Duodenal mucosa (tissue), 2 donors: Measurements from ENCODE around the gene LIMS3.
"Not testable (repeated sequence)": the region's sequence is repeated elsewhere in the genome, so short reads cannot be mapped to it uniquely, and the experiment has no call there.

Source experiments
- H3K27ac ChIP-seq: one replicate; pipeline ENCODE4 v1.7.0; 2013; ENCODE audit warnings: low read depth, low read length
- H3K27me3 ChIP-seq, 2 donors: one replicate each; pipeline ENCODE4 v1.7.0; 2013; ENCODE audit warnings: low read length in 2 of 2, control low read depth in 1 of 2; ENCODE audit not compliant: insufficient read depth in 2 of 2, control insufficient read depth in 1 of 2
- H3K36me3 ChIP-seq, 2 donors: one replicate each; pipeline ENCODE4 v1.7.0; 2013; ENCODE audit warnings: low read length in 2 of 2, control low read depth in 1 of 2; ENCODE audit not compliant: insufficient read depth in 2 of 2, control insufficient read depth in 1 of 2
- H3K4me1 ChIP-seq, 2 donors: one replicate each; pipeline ENCODE4 v1.7.0; 2013; ENCODE audit warnings: low read length in 2 of 2, control low read depth in 1 of 2; ENCODE audit not compliant: insufficient read depth in 2 of 2, control insufficient read depth in 1 of 2
- H3K4me3 ChIP-seq, 2 donors: one replicate each; pipeline ENCODE4 v1.7.0; 2013; ENCODE audit warnings: low read length in 2 of 2, low read depth in 1 of 2
- H3K9ac ChIP-seq, 2 donors: one replicate each; pipeline ENCODE4 v1.7.0; 2013; ENCODE audit warnings: low read length in 2 of 2, low read depth in 1 of 2
- H3K9me3 ChIP-seq, 2 donors: one replicate each; pipeline ENCODE4 v1.7.0; 2013; ENCODE audit warnings: low read length in 2 of 2, control low read depth in 1 of 2; ENCODE audit not compliant: control insufficient read depth in 1 of 2

LIMS3 gene

GRCh38 chr2:109966107-109966736 is 67.7 kb downstream of the LIMS3 start:
- H3K4me3 ChIP-seq, H3K27me3 ChIP-seq, H3K9ac ChIP-seq, H3K36me3 ChIP-seq, H3K9me3 ChIP-seq, H3K27ac ChIP-seq, H3K4me1 ChIP-seq: not testable (repeated sequence)

GRCh38 chr2:109966858-109967257 is 68.4 kb downstream of the LIMS3 start:
- not testable (repeated sequence) for H3K27me3 ChIP-seq, H3K27ac ChIP-seq, H3K4me3 ChIP-seq, H3K9ac ChIP-seq, H3K9me3 ChIP-seq, H3K4me1 ChIP-seq, H3K36me3 ChIP-seq

DNA sequence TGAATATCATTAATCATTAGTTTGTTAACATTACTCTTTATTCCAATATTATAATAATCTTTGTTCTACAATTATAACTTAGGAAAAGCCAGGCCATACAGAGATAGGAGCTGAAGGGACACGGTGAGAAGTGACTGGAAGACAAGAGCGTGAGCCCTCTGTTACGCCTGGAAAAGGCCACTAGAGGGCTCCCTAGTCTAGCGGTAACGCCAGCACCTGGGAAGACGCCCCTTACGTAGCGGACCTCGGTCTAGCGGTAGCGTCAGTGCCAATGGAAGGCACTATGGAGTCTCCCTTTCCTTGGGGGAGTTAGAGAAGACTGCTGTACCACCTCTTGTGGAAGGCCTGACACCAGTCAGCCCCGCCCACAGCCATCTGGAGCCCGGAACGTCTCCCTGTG is 71.4 kb downstream of the LIMS3 start:
- not testable (repeated sequence) for H3K4me3 ChIP-seq

GRCh38 chr2:109971710-109972109 is 73.2 kb downstream of the LIMS3 start:
- H3K9ac ChIP-seq, H3K27me3 ChIP-seq, H3K27ac ChIP-seq, H3K36me3 ChIP-seq, H3K4me1 ChIP-seq, H3K4me3 ChIP-seq, H3K9me3 ChIP-seq: not testable (repeated sequence)

More for the DNA sequence above, 71.4 kb downstream of the LIMS3 start:
- H3K9me3 ChIP-seq, H3K4me1 ChIP-seq, H3K27me3 ChIP-seq, H3K36me3 ChIP-seq, H3K9ac ChIP-seq, H3K27ac ChIP-seq: not testable (repeated sequence)
